Activated CD8-positive, alpha-beta T cell treated with anti-CD3 and anti-CD28 coated beads, Interleukin-2, amount 10 ng/mL, durations not matched to agents 7 days and 5 days (primary cell): ENCODE results near the gene CLNK. TPM values are rescaled to one million over a fixed set of nuclear protein-coding genes. Genes with fewer than 3 reads are reported as not detected.
A peak's percentile ranks its signal among the peaks of the same experiment; 100 is the strongest.

Source experiments
- ATAC-seq: fragments of 150-1000 bp; cut with Tn5 transposase; one replicate; pipeline ENCODE4 v1.10.0; 2021; ENCODE audit warnings: moderate library complexity
- CTCF ChIA-PET: fragments of 350-600 bp; sonication (Branson Sonifier 250); formaldehyde crosslinking; loops from one replicate; lab custom pipeline; 2021; ENCODE audit warnings: antibody characterized with exemption; lab: Charles Lee
- POLR2A ChIA-PET: fragments of 350-600 bp; sonication (Branson Sonifier 250); formaldehyde crosslinking; loops from one replicate; lab custom pipeline; 2021; ENCODE audit warnings: antibody characterized with exemption; lab: Charles Lee
- DNase-seq: peaks from one replicate; pipeline ENCODE4 v3.0.0-alpha.2; 2020
- H3K27ac Mint-ChIP-seq: one replicate; pipeline ENCODE4 v1.8.0; 2021; ENCODE audit warnings: mild to moderate bottlenecking, mixed read lengths
- H3K27me3 Mint-ChIP-seq: one replicate; pipeline ENCODE4 v1.8.0; 2021; ENCODE audit warnings: low read depth, mixed read lengths
- H3K36me3 Mint-ChIP-seq: one replicate; pipeline ENCODE4 v1.8.0; 2021; ENCODE audit warnings: low read depth, mixed read lengths
- H3K4me1 Mint-ChIP-seq: one replicate; pipeline ENCODE4 v1.8.0; 2021; ENCODE audit warnings: low read depth, mixed read lengths
- H3K4me3 Mint-ChIP-seq: one replicate; pipeline ENCODE4 v1.8.0; 2021; ENCODE audit warnings: mild to moderate bottlenecking, mixed read lengths
- H3K9me3 Mint-ChIP-seq: one replicate; pipeline ENCODE4 v1.8.0; 2022; ENCODE audit warnings: mixed read lengths; ENCODE audit not compliant: insufficient read depth
- total RNA-seq, 2 experiments: library from RNA; stranded (reverse); gene quantifications; one replicate each; pipeline ENCODE4 v1.2.3, GENCODE V29; 2021

The CLNK gene
- total RNA-seq, 2 experiments from 2014 or later, result not detected

- Mint-ChIP-seq H3K4me3 (no peak overlapping the region), H3K27ac (no peak overlapping the region), H3K27me3 (peaks cover 11% of the 10 kb centered on the region), H3K4me1 (peaks cover 5% of the 10 kb centered on the region), H3K9me3 (no peaks in the 10 kb centered on the region), H3K36me3 (no peaks in the 10 kb centered on the region)
- CTCF ChIA-PET, result interaction anchor here (0.7 kb wide), 1 partner anchor 65 kb away, joined by 3 read pairs; no protein-coding TSS in a partner anchor
- POLR2A ChIA-PET, result no interaction called here
- no peak for DNase-seq
- no peak for ATAC-seq
These were observed 193.6 kb downstream of the CLNK start for GRCh38 chr4:10490996-10491395.

GRCh38 chr4:10482913-10483312, 201.7 kb downstream of the CLNK start:
- CTCF ChIA-PET, result no interaction called here

GRCh38 chr4:10480616-10481015, 204.0 kb downstream of the CLNK start:
- no peak for DNase-seq
- Mint-ChIP-seq H3K9me3 (no peaks in the 10 kb centered on the region), H3K4me1 (no peaks in the 10 kb centered on the region), H3K36me3 (no peaks in the 10 kb centered on the region), H3K27ac (no peak overlapping the region), H3K4me3 (no peak overlapping the region), H3K27me3 (peaks cover 4% of the 10 kb centered on the region)
- ChIA-PET POLR2A (no interaction called here), CTCF (interaction anchor here (1.1 kb wide), 1 partner anchor 20 kb away, joined by 3 read pairs; no protein-coding TSS in a partner anchor)
- ATAC-seq, result no peak

More at GRCh38 chr4:10482913-10483312, 201.7 kb downstream of the CLNK start:
- Mint-ChIP-seq H3K4me1 (no peaks in the 10 kb centered on the region), H3K36me3 (no peaks in the 10 kb centered on the region), H3K4me3 (no peak overlapping the region), H3K27me3 (peaks cover 8% of the 10 kb centered on the region), H3K9me3 (no peaks in the 10 kb centered on the region), H3K27ac (no peak overlapping the region)
- no peak for DNase-seq
- POLR2A ChIA-PET, result no interaction called here
- ATAC-seq, result no peak

- no peak for DNase-seq
- ChIA-PET CTCF (interaction anchor here (1.0 to 1.2 kb wide), 4 partner anchors 18 to 319 kb away, joined by 3 to 4 read pairs (median 4); no protein-coding TSS in a partner anchor), POLR2A (no interaction called here)
- Mint-ChIP-seq H3K27ac (no peak overlapping the region), H3K36me3 (no peaks in the 10 kb centered on the region), H3K4me1 (no peaks in the 10 kb centered on the region), H3K4me3 (no peak overlapping the region), H3K27me3 (peaks cover 4% of the 10 kb centered on the region), H3K9me3 (no peaks in the 10 kb centered on the region)
- no peak for ATAC-seq
These were observed 205.9 kb downstream of the CLNK start for GRCh38 chr4:10478621-10479020.

GRCh38 chr4:10470505-10470904, 214.1 kb downstream of the CLNK start:
- DNase-seq (no peak), ATAC-seq (no peak)
- POLR2A ChIA-PET, result no interaction called here
- CTCF ChIA-PET, result no interaction called here
- no peak overlapping the region for H3K4me3 Mint-ChIP-seq
- no peaks in the 10 kb centered on the region for H3K9me3 Mint-ChIP-seq
- peaks cover 7% of the 10 kb centered on the region for H3K27me3 Mint-ChIP-seq
- no peaks in the 10 kb centered on the region for H3K4me1 Mint-ChIP-seq
- H3K36me3 Mint-ChIP-seq, result no peaks in the 10 kb centered on the region
- no peak overlapping the region for H3K27ac Mint-ChIP-seq

- Mint-ChIP-seq H3K4me1 (peaks cover 7% of the 10 kb centered on the region), H3K9me3 (no peaks in the 10 kb centered on the region), H3K36me3 (no peaks in the 10 kb centered on the region), H3K27me3 (peaks cover 33% of the 10 kb centered on the region), H3K4me3 (no peak overlapping the region), H3K27ac (no peak overlapping the region)
- CTCF ChIA-PET, result no interaction called here
- no peak for ATAC-seq
- POLR2A ChIA-PET, result no interaction called here
- no peak for DNase-seq
These were observed 218.4 kb downstream of the CLNK start for GRCh38 chr4:10466161-10466560.

GRCh38 chr4:10462876-10463275, 221.7 kb downstream of the CLNK start:
- H3K36me3 Mint-ChIP-seq, result no peaks in the 10 kb centered on the region
- no peak overlapping the region for H3K27ac Mint-ChIP-seq
- peaks cover 24% of the 10 kb centered on the region for H3K4me1 Mint-ChIP-seq
- H3K9me3 Mint-ChIP-seq, result no peaks in the 10 kb centered on the region
- ATAC-seq (no peak), DNase-seq (no peak)
- ChIA-PET CTCF (interaction anchor here (1.2 to 1.3 kb wide), 2 partner anchors 10 to 305 kb away, joined by 4 to 6 read pairs; no protein-coding TSS in a partner anchor), POLR2A (no interaction called here)
- no peak overlapping the region for H3K4me3 Mint-ChIP-seq
- peaks cover 39% of the 10 kb centered on the region for H3K27me3 Mint-ChIP-seq

GRCh38 chr4:10461850-10462400, 222.6 kb downstream of the CLNK start:
- Mint-ChIP-seq H3K36me3 (no peaks in the 10 kb centered on the region), H3K9me3 (no peaks in the 10 kb centered on the region), H3K27me3 (peaks cover 38% of the 10 kb centered on the region), H3K27ac (no peak overlapping the region), H3K4me1 (peaks cover 30% of the 10 kb centered on the region), H3K4me3 (peak overlapping the region; percentile 73)
- ChIA-PET POLR2A (interaction anchor here (0.7 kb wide), 1 partner anchor 85 kb away, joined by 3 read pairs; no protein-coding TSS in a partner anchor), CTCF (interaction anchor here (0.8 to 2.4 kb wide), 35 partner anchors 10 to 366 kb away, joined by 3 to 19 read pairs (median 5); no protein-coding TSS in a partner anchor)
- ATAC-seq (no peak), DNase-seq (no peak)

GRCh38 chr4:10461091-10461849, 223.3 kb downstream of the CLNK start:
- Mint-ChIP-seq H3K27ac (no peak overlapping the region), H3K4me1 (peaks cover 33% of the 10 kb centered on the region), H3K36me3 (peaks cover 1% of the 10 kb centered on the region), H3K27me3 (peaks cover 38% of the 10 kb centered on the region), H3K4me3 (peak overlapping the region; percentile 73), H3K9me3 (no peaks in the 10 kb centered on the region)
- DNase-seq, result peak; percentile 79
- CTCF ChIA-PET, result interaction anchor here (0.6 to 2.4 kb wide), 43 partner anchors 10 to 365 kb away, joined by 3 to 19 read pairs (median 4); no protein-coding TSS in a partner anchor
- ATAC-seq, result peak; percentile 86
- POLR2A ChIA-PET, result interaction anchor here (0.7 to 1.6 kb wide), 3 partner anchors 39 to 344 kb away, joined by 3 to 9 read pairs (median 4); no protein-coding TSS in a partner anchor

GRCh38 chr4:10460313-10461047, 224.1 kb downstream of the CLNK start:
- Mint-ChIP-seq H3K4me3 (peak overlapping the region; percentile 40), H3K27me3 (peaks cover 38% of the 10 kb centered on the region), H3K9me3 (no peaks in the 10 kb centered on the region), H3K27ac (no peak overlapping the region), H3K36me3 (peaks cover 5% of the 10 kb centered on the region), H3K4me1 (peaks cover 41% of the 10 kb centered on the region)
- DNase-seq (no peak), ATAC-seq (no peak)
- ChIA-PET POLR2A (interaction anchor here (0.8 to 1.6 kb wide), 2 partner anchors 38 to 343 kb away, joined by 4 to 9 read pairs; no protein-coding TSS in a partner anchor), CTCF (interaction anchor here (0.6 to 2.4 kb wide), 38 partner anchors 9 to 364 kb away, joined by 3 to 19 read pairs (median 4); no protein-coding TSS in a partner anchor)

GRCh38 chr4:10459305-10459704, 225.3 kb downstream of the CLNK start:
- ChIA-PET CTCF (interaction anchor here (2.4 kb wide), 1 partner anchor 90 kb away, joined by 11 read pairs; no protein-coding TSS in a partner anchor), POLR2A (no interaction called here)
- Mint-ChIP-seq H3K4me1 (peaks cover 50% of the 10 kb centered on the region), H3K27ac (no peak overlapping the region), H3K9me3 (no peaks in the 10 kb centered on the region), H3K27me3 (peaks cover 30% of the 10 kb centered on the region), H3K36me3 (peaks cover 14% of the 10 kb centered on the region), H3K4me3 (no peak overlapping the region)
- no peak for DNase-seq
- no peak for ATAC-seq
